ENCODE measurements around the gene MYO15B.

The MYO15B gene

DNA sequence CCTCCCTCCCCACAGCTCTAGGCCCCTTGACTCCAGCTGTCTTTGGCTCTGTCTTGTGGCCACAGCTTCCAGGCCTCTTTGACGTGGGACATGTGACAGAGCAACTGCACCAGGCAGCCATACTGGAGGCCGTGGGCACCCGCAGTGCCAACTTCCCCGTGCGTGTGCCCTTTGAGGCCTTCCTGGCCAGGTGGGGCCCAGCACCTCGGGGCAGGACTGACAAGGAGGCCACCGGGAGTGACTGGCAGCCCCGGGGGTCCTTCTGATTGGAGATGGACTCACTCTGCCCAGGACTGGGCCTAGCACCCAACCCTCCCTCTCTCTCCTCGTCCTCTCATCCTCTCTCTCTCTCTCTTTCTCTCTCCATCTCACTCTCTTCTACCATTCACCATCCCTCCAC, 15.5 kb downstream of the MYO15B start:
- no peak for DNase-seq (ENCODE audit: low spot score)

DNA sequence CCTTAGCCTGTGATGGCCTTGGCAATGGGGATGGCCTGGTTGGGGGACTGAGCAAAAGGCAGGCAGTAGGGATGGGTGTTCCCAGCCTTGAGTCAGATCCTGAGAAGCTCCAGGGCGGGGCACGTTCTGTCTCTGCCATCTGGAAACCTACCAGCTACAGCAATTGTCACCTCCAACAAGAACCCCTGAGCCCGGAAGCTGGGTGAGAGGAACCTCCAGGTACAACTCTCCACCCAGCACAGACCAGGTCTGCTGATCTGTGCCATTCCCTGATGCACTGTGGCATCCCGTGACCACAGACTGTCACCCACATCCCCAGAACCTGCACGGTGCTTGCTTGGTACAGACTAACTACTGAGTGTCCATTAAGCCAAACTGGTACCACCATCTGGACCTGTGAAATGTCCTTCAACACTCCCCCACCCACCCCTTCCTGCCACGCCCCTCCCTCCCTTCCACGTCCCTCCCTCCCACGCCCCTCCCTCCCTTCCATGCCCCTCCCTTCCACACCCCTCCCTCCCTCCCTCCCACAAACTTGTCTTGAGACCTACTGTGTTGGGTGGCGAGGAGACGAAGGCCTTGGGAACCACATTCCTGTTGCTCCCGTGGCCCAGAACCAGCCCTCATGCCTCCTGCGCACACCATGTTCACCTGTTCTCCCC, 16.6 kb downstream of the MYO15B start:
- DNase-seq (ENCODE audit: low spot score): no peak

DNA sequence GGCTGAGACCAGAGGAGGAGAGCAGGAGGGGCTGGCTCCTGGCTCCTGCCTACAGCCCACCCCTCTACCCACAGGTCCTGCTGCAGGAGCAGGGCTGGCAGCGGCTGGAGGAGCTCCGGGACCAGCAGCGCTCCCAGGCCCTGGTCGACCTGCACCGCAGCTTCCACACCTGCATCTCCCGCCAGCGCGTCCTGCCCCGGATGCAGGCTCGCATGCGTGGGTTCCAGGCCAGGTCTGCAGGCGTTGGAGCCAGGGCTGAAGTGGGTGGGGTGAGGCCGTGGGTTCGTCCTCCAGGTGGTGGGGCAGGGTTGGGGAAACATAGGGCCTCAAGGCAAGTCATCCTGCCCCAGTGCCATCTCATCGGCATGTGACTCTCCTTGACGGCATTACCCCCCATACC, 18.2 kb downstream of the MYO15B start:
- no peak for DNase-seq (ENCODE audit: low spot score)

DNA sequence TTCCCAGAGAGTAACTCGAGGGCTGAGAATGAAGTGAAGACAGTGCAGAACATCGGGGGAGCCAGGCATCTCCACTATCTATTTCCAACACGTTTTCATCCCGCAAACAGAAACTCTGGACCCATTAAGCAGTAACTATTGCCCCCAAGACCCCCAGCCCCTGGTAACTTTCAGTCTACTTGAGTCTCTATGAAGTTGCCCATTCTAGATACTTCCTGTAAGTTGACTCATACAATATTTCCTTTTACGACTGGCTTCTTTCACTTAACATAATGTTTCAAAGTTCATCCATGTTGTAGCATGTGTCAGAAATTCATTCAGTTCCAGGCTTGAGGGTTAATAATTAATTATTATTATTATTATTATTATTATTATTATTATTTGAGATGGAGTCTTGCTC, 19.5 kb downstream of the MYO15B start:
- DNase-seq (ENCODE audit: low spot score): no peak

DNA sequence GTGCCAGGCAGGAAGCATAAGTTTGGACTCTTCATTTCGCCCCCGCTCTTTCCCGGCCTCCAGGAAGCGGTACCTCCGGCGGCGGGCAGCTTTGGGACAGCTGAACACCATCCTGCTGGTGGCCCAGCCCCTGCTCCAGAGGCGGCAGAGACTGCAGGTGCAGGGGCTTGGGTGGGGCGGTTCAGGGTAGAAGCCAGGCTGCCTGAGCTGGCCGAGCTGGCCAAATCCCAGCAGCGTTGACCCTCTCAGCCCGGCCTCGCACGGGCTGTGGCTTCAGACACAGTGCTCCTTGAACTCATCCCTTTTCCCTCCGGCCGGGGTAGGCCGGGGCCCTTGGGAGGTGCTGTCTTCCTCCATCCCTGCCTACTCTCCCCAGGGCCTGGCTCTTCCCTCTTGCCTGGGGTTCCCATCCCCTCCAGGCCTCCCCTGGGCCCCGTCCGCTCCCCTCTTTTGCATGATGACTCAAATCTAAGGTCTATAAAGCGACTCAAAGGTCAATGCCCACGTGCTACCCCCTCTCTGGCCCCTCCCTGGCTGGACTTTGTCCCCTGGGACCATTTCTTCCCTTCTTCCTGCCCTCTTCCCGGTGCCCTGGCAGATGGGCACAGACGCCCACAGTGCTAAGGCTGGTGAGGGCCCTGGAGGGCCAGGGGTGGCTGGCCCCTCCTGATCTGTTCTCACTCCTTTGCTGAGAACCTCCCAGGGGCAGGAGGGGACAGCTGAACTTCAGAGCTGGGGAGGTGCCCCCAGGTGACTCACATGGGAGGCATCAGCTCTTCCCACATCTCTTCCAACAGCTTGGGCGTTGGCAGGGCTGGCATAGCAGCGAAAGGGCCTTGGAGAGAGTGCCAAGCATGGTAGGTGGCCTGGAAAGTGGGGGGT, 22.7 kb downstream of the MYO15B start:
- no peak for DNase-seq (ENCODE audit: low spot score)

DNA sequence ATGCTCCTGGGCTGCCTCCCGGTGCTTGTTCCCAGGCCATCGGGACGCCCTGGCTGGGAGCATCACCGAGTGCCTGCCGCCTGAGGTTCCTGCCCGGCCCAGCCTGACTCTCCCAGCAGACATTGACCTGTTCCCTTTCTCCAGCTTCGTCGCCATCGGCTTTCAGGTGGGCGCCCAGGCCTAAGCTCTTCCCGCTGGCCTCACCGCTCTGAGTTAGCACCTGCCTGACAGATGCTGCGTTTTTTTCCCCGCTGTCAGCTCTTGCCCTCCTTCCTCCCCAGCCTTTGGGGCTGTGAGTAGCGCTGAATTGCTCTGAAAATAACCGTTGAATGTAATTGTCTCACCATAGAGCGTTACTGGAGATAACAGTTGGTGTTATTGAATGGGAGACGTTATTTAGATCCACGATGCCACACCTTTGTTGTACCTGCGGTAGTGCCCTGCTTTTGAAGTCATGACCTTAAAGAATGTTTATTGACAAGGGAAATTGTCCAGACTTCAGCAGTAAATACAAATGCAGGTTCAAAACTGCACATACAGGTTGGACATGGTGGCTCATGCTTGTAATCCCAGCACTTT, 24.3 kb downstream of the MYO15B start:
- no peak for DNase-seq (ENCODE audit: low spot score)

DNA sequence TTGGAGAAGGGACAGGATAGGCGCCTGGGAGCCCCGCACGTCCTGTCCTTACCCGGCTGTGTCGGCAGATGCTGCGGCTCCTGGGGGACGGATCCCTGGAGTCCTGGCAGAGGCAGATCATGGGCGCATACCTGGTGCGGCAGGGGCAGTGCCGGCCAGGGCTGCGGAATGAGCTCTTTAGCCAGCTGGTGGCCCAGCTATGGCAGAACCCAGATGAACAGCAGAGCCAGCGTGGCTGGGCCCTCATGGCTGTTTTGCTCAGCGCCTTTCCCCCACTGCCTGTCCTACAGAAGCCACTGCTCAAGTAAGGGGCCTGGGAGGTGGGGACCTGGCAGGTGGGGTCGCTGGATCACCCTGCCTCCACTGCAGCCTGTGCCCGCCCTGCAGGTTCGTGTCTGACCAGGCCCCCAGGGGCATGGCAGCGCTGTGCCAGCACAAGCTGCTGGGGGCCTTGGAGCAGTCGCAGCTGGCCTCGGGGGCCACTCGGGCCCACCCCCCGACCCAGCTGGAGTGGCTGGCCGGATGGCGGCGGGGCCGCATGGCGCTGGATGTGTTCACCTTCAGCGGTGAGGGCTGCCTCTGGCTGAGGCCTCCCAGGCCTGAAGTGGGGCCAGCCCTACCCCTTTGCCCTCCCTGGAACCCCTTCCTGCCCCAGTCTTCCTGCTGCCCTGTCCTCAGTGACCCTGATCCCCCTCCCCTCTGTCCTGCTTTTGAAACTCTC, 25.5 kb downstream of the MYO15B start:
- DNase-seq (ENCODE audit: low spot score): no peak

DNA sequence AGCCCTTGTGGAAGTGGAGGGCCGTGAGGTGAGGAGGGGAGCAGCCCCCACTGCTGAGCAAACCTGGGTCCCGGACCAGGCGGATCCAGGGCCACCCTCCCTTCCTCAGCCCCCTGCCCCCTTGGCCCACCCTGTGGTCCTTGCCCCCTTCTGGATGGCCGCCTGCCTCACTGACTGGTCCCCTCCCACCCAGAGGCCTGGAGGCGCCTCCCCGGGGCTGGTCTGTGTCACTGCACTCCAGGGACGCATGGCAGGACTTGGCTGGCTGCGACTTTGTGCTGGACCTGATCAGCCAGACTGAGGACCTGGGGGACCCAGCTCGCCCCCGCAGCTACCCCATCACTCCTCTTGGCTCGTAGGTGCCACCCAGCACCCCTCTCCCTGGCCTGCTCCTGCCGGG, 26.4 kb downstream of the MYO15B start:
- no peak for DNase-seq (ENCODE audit: low spot score)

DNA sequence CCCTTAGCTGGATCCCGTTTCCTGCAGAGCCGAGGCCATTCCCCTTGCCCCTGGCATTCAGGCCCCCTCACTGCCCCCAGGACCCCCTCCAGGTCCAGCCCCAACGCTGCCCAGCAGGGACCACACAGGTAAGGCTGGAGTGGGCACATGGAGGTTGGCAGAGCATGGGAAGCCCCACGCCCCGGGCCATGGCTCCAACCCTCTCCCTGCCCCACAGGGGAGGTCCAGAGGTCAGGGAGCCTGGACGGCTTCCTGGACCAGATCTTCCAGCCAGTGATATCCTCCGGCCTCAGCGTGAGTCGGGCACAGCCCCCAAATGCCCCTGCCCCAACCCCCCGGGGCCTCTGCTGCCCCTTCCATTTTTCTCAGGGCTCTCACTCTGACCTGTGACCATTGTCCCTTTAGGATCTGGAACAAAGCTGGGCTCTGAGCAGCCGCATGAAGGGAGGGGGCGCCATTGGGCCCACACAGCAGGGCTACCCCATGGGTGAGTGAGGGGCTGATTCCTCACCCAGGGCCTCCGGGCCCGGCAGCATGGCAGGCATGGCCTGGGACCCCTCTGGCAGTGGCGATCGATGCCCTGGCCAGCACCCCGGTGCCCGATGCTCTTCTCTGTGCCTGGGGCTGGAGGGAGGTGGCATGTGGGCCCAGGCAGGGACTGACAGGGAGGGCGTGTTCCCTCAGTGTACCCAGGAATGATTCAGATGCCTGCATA, 27.1 kb downstream of the MYO15B start:
- no peak for DNase-seq (ENCODE audit: low spot score)

DNA sequence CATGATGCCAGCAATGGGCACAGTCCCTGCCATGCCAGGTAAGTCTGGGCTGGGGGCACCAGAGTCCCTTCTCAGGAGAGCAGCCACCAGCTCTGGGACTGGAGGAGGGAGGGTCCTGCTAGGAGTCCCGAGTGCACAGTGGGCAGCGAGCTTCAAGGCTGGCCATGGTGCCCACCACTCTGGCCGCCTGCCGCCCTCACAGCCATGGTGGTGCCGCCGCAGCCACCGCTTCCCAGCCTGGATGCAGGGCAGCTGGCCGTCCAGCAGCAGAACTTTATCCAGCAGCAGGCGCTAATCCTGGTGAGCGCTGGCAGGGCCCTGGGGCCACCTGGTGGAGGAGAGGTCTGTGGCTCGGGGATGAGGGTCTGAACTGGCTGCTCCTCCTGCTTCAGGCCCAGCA, 27.7 kb downstream of the MYO15B start:
- DNase-seq (ENCODE audit: low spot score): no peak

DNA sequence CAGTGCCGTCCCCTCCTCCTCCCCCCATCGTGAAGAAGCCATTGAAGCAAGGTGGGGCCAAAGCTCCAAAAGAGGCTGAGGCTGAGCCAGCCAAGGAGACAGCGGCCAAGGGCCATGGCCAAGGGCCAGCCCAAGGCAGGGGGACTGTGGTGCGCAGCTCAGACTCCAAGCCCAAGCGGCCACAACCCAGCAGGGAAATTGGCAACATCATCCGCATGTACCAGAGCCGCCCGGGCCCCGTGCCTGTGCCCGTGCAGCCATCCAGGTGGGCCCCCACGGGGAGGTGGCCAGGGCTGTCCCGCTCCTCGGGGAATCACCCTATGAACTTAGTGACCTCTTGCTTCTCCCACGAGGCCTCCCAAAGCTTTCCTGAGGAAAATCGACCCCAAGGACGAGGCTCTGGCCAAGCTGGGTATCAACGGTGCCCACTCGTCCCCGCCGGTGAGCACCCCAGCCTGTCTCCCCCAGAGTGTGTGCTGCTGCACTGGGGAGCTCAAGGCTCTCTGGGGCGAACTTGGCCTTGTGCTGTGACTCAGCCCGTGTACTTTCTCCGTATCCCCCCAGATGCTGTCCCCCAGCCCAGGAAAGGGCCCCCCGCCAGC, 29.0 kb downstream of the MYO15B start:
- DNase-seq (ENCODE audit: low spot score): no peak

DNA sequence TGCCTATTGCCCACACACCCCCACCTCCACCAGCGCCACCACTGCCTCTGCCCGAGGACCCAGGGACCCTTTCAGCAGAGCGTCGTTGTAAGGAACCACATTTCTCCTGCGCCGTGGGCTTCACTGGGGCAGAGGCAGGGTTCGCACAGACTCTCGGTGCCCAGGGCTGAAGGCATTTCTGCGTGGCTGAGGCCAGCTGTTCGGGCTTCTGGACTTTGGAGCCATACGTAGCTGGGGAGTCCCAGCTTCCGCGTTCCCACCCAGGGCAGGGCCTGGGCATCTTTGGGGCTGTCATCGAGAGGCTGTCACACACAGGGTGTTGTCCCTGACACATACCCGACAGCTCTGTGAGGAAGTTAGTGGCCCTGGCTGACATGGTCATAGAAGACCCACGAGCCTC, 29.6 kb downstream of the MYO15B start:
- DNase-seq (ENCODE audit: low spot score): no peak

DNA sequence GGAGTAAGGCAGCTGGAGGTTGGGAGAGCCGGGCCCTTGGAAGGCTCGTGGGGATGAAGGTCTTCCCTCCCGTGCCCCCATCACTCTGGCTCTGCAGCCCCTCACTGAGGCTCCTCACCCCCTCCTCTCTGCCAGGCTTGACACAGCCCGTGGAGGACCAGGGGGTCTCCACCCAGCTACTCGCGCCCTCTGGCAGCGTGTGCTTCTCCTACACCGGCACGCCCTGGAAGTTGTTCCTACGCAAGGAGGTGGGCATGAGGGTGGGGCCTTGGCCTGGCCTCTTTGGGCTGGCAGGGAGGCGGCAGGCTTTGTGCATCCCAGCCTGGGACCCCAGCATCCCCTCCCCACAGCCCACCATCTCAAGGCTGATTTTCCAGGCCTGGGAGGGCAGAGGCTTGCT, 30.1 kb downstream of the MYO15B start:
- DNase-seq (ENCODE audit: low spot score): no peak

DNA sequence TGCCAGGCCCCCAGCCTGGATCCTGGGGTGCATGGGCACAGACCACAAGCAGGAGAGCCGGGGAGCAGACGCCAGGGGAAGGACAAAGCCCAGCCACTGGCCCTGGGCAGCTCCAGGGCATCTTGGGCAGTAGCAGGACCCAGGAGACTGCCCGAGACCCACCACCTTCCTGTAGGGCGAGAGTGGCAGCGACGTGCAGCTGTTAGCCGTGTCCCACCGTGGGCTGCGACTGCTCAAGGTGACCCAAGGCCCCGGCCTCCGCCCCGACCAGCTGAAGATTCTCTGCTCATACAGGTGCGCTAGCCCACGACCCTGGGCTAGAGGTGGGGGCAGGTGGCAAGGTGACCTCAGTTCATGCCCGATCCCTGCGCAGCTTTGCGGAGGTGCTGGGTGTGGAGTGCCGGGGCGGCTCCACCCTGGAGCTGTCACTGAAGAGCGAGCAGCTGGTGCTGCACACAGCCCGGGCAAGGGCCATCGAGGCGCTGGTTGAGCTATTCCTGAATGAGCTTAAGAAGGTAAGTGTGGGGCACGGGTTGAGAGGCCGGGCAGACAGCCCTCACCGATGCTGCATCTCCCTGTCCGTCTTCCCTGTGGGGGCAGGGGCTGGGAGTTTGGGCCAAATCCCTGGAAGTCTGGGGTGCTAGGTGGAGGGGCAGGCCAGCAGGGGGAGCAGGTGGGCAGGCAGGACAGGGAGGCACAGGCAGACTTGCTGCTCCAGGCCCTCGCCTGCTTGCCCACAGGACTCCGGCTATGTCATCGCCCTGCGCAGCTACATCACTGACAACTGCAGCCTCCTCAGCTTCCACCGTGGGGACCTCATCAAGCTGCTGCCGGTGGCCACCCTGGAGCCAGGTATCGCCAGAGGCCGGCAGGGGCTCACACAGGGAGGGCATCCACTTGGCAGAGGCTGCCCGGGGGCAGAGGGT, 32.2 kb downstream of the MYO15B start:
- DNase-seq (ENCODE audit: low spot score): peak; percentile 23

DNA sequence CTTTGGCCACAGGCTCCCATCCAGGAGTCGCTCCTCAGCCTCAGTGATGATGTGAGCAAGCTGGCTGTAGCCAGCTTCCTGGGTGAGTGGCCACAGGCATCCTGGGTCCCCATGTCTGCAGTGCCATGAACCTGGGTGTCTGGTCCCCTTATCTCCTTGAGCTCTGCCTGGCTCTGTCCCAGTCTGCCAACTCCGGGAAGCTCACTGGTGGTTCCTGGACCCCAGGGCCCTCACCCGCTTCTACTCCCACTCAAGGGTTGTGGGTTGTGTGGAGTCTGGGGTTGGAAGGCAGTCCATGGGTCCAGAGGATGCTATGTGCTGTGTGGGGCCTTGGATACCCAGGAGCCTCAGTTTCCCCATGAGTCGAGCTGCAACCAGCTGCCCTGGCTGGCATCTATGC, 33.9 kb downstream of the MYO15B start:
- DNase-seq (ENCODE audit: low spot score): no peak

DNA sequence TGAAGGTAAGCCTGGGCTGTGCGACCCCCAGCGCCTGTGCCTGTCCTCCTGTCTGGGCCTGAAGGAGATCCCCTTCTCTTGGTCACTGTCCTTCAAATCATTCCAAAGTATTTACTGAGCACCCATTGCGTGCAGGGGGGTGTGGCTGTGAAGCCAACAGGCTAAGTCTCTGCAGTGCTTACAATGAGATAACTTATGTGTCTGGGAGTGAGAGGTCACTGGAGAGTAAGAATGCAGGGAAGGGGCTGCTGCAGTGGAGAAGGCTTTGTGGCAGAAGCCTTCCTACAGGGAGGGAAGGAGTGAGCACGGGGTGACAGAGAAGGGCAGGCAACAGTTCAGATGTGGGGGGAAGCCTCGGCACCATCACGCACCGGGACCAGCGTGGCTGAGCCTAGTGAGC, 34.5 kb downstream of the MYO15B start:
- DNase-seq (ENCODE audit: low spot score): no peak

DNA sequence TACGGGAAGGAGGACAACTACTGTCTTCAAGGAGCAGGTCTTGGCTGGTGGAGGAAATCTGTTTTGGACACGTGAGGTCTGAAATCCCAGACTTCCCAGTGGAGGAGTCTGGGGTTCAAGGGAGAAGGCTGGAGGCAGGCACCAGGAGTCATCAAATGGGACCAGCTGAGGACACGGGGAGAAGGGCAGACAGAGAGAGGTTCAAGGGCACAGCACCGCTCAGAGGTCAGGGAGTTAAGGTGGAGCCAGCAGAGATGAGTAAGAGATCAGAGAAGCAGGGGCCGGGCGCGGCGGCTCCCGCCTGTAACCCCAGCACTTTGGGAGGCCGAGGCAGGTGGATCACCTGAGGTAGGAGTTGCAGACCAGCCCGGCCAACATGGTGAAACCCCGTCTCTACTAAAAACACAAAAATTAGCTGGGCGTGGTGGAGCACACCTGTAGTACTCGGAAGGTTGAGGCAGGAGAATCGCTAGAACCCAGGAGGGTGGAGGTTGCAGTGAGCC, 35.2 kb downstream of the MYO15B start:
- no peak for DNase-seq (ENCODE audit: low spot score)

DNA sequence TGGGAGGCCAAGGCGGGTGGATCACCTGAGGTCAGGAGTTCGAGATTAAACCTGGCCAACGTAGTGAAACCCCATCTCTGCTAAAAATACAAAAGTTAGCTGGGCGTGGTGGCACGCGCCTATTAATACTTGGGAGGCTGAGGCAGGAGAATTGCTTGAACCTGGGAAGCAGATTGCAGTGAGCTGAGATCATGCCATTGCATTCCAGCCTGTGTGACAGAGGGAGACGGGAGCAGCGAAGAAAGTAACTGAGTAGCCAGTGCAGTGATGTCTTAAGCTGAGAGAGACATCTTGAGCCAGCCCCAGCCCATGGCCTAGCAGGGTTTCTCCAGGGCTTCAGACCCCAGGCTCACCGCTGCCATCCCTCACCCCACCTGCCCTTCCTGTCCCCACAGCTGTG, 35.8 kb downstream of the MYO15B start:
- no peak for DNase-seq (ENCODE audit: low spot score)

DNA sequence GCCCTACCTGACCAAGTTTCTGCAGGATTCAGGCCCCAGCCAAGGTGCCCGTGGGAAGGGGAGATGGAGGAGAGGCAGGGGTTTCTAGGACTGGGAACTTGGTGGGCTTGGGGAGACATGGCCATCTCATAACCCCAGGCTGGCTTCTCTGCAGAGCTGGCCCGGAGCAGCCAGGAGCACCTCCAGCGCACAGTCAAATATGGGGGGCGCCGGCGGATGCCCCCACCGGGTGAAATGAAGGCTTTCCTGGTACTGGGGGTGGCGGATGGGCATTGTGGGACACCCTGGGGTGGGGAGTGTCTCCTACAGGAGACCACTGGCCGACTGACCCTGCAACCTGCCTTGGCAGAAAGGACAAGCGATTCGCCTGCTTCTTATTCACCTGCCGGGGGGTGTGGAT, 36.4 kb downstream of the MYO15B start:
- DNase-seq (ENCODE audit: low spot score): no peak

DNA sequence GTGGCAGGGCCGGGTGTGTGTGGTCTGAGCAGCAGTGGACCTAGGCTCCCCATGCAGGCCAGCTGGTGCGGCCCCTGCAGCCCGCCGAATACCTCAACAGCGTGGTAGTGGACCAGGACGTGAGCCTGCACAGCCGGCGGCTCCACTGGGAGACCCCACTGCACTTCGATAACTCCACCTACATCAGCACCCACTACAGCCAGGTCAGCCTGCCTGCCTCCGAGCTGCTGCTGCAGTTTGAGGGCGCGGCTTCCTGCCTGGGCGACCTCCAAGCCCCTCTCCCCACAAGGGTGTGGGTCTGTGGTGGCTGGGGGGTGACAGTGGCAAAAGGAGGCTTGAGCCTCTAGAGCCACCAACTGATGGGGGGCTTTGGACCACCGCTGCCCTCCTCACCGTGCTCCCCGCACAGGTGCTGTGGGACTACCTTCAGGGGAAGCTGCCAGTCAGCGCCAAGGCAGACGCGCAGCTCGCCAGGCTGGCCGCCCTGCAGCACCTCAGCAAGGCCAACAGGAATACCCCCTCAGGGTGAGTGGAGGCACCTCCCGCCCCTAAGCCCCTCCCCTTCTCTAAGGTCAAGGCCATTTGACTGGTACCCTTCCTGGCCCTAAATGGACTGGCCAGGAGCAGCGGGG, 37.2 kb downstream of the MYO15B start:
- DNase-seq (ENCODE audit: low spot score): no peak
